SK-N-SH (cell line): ENCODE data around the gene NUAK1. TPM values are rescaled to one million over a fixed set of nuclear protein-coding genes. Genes with fewer than 3 reads are reported as not detected.

Experiments used
- CTCF ChIA-PET: fragments of 300-600, 350-600 bp; formaldehyde crosslinking; extraction: SDS; loops from one replicate; lab custom pipeline; 2021; lab: Yijun Ruan, JAX
- POLR2A ChIA-PET: fragments of 350-600 bp; sonication (Branson Sonifier 250); formaldehyde crosslinking; extraction: SDS; loops from one replicate; lab custom pipeline; 2020; ENCODE audit warnings: antibody characterized with exemption, inconsistent platforms; lab: Yijun Ruan, JAX
- DNase-seq: peaks from one replicate; pipeline ENCODE4 v3.0.0; 2012
- H2AFZ ChIP-seq: fragments of 200-600 bp; sonication (generic); 2 replicates; pipeline ENCODE4 v1.8.1; 2016; ENCODE audit warnings: antibody characterized with exemption, mild to moderate bottlenecking, low read depth
- H3F3A ChIP-seq: fragments of 200-600 bp; sonication (generic); replicated peaks from 2 replicates; pipeline ENCODE3; 2016; ENCODE audit warnings: antibody characterized with exemption, mild to moderate bottlenecking; ENCODE audit not compliant: insufficient read depth
- H3K27ac ChIP-seq, 2 experiments: fragments of 200-500 bp in 1 of 2; fragments of 200-600 bp in 1 of 2; sonication (Bioruptor generic) in 1 of 2; sonication (generic), shearing (Covaris generic) in 1 of 2; 2 replicates each; pipeline versions ENCODE4 v1.5.1 to v1.6.1; 2014 to 2016; ENCODE audit warnings: low read depth in 2 of 2, inconsistent platforms in 1 of 2, low read length in 1 of 2, mild to moderate bottlenecking in 1 of 2, mixed read lengths in 1 of 2
- H3K27me3 ChIP-seq: fragments of 200-600 bp; sonication (generic), shearing (Covaris generic); 2 replicates; pipeline ENCODE4 v1.6.1; 2016; ENCODE audit warnings: mixed run types; ENCODE audit not compliant: insufficient read depth
- H3K36me3 ChIP-seq, 2 experiments: fragments of 200-500 bp in 1 of 2; fragments of 200-600 bp in 1 of 2; sonication (Bioruptor generic) in 1 of 2; sonication (generic) in 1 of 2; replicated peaks in 1 of 2; 2 replicates each; pipeline versions ENCODE3 to v1.5.1; 2014 to 2016; ENCODE audit warnings: low read length in 1 of 2, mild to moderate bottlenecking in 1 of 2; ENCODE audit not compliant: insufficient read depth in 2 of 2, control insufficient read depth in 1 of 2
- H3K4me1 ChIP-seq, 2 experiments: fragments of 200-500 bp in 1 of 2; fragments of 200-600 bp in 1 of 2; sonication (Bioruptor generic) in 1 of 2; sonication (generic), shearing (Covaris generic) in 1 of 2; 2 replicates each; pipeline versions ENCODE4 v1.5.1 to v1.6.1; 2014 to 2016; ENCODE audit warnings: low read depth in 1 of 2, low read length in 1 of 2, mixed run types in 1 of 2; ENCODE audit not compliant: insufficient read depth in 2 of 2, control insufficient read depth in 1 of 2
- H3K4me2 ChIP-seq: fragments of 200-600 bp; sonication (generic), shearing (Covaris generic); 2 replicates; pipeline ENCODE4 v1.6.1; 2017; ENCODE audit warnings: mixed run types
- H3K4me3 ChIP-seq, 2 experiments: fragments of 200-500 bp in 1 of 2; fragments of 200-600 bp in 1 of 2; sonication (Bioruptor generic) in 1 of 2; sonication (generic), shearing (Covaris generic) in 1 of 2; 2 replicates each; pipeline versions ENCODE4 v1.5.1 to v1.8.1; 2014 to 2016; ENCODE audit warnings: low read depth in 2 of 2, inconsistent platforms in 1 of 2, low read length in 1 of 2, mild to moderate bottlenecking in 1 of 2, mixed read lengths in 1 of 2, moderate library complexity in 1 of 2
- H3K79me2 ChIP-seq: fragments of 200-600 bp; sonication (generic); 2 replicates; pipeline ENCODE4 v1.8.1; 2017; ENCODE audit warnings: mild to moderate bottlenecking; ENCODE audit not compliant: insufficient read depth
- H3K9ac ChIP-seq: fragments of 200-600 bp; sonication (generic); 2 replicates; pipeline ENCODE4 v1.6.1; 2017; ENCODE audit warnings: mixed run types
- H3K9me2 ChIP-seq: fragments of 200-600 bp; sonication (generic); 2 replicates; pipeline ENCODE4 v1.6.1; 2017; ENCODE audit warnings: mixed run types
- H3K9me3 ChIP-seq: fragments of 200-600 bp; sonication (generic); 2 replicates; pipeline ENCODE4 v1.6.1; 2017; ENCODE audit warnings: mixed run types, mild to moderate bottlenecking, moderate library complexity
- H4K20me1 ChIP-seq: fragments of 200-600 bp; sonication (generic); 2 replicates; pipeline ENCODE4 v1.6.1; 2017; ENCODE audit warnings: mild to moderate bottlenecking, mixed run types; ENCODE audit not compliant: insufficient read depth
- CHD2 ChIP-seq: fragments of 150-350 bp; IDR thresholded peaks from 2 replicates; pipeline ENCODE4 v1.6.1; 2018; ENCODE audit warnings: low read length; ENCODE audit not compliant: partially characterized antibody
- CTCF ChIP-seq: fragments of 200-600 bp; sonication (generic); IDR thresholded peaks from 2 replicates; pipeline ENCODE4 v1.6.1; 2017; ENCODE audit warnings: antibody characterized with exemption, mild to moderate bottlenecking, moderate library complexity
- ELF1 ChIP-seq: IDR thresholded peaks from 2 replicates; pipeline ENCODE4 v1.4.0; 2012
- MAX ChIP-seq: IDR thresholded peaks from 2 replicates; pipeline ENCODE4 v1.4.0; 2012; ENCODE audit warnings: low read depth
- MXI1 ChIP-seq: IDR thresholded peaks from 2 replicates; pipeline ENCODE4 v1.6.1; 2012; ENCODE audit warnings: mild to moderate bottlenecking, low read depth, low read length, improper control_type of control experiment
- NFIC ChIP-seq: IDR thresholded peaks from 2 replicates; pipeline ENCODE4 v1.4.0; 2012; ENCODE audit warnings: borderline replicate concordance
- POLR2AphosphoS5 ChIP-seq: IDR thresholded peaks from 2 replicates; pipeline ENCODE4 v1.6.1; 2012; ENCODE audit warnings: low read depth, low read length
- RAD21 ChIP-seq: IDR thresholded peaks from 2 replicates; pipeline ENCODE4 v1.6.1; 2012; ENCODE audit warnings: mild to moderate bottlenecking, low read length
- SIN3A ChIP-seq: IDR thresholded peaks from 2 replicates; pipeline ENCODE4 v1.6.1; 2012; ENCODE audit warnings: low read depth, mild to moderate bottlenecking, low read length, moderate library complexity, borderline replicate concordance
- SMC3 ChIP-seq: IDR thresholded peaks from 2 replicates; pipeline ENCODE4 v1.6.1; 2012; ENCODE audit warnings: low read depth, low read length, improper control_type of control experiment
- TAF1 ChIP-seq: IDR thresholded peaks from 2 replicates; pipeline ENCODE4 v1.6.1; 2012; ENCODE audit warnings: low read depth, mild to moderate bottlenecking, low read length, moderate library complexity, borderline replicate concordance
- TCF12 ChIP-seq: IDR thresholded peaks from 2 replicates; pipeline ENCODE4 v1.4.0; 2012
- WGBS: methylation state at CpG from one replicate; pipeline ENCODE4 v1.1.6; 2017; ENCODE audit warnings: low lambda C conversion rate; 5-methylcytosine and 5-hydroxymethylcytosine counted together
- polyA plus RNA-seq, 3 experiments: library from polyadenylated mRNA; depleted of rRNA; stranded (reverse); fragments of >200 nt; gene quantifications; 2 replicates each; pipeline ENCODE4 v1.2.3, GENCODE V29; 2012
- TF ChIP-seq, protein P1 (sequence below): IDR thresholded peaks from 2 replicates; pipeline ENCODE4 v1.4.0; 2012; ENCODE audit warnings: low read depth, borderline replicate concordance
- TF ChIP-seq, protein P2 (sequence below): fragments of 150-350 bp; IDR thresholded peaks from 2 replicates; pipeline ENCODE4 v1.6.1; 2016; ENCODE audit warnings: mild to moderate bottlenecking, low read depth, low read length

NUAK1 gene
- polyA plus RNA-seq, 1 of the 3 experiments (the other 2 are of a cell fraction), result 8.1 TPM

GRCh38 chr12:106137530-106138356 lies 1.0 kb downstream of the NUAK1 start:
- H3K9ac ChIP-seq, result peak overlapping the region; percentile 86
- H3K36me3 ChIP-seq, result peaks cover 0 to 2% of the 10 kb centered on the region in 2 experiments
- peak overlapping the region; percentile 80 to 85 for H3K4me3 ChIP-seq
- H3F3A ChIP-seq, result peaks cover 7% of the 10 kb centered on the region
- no peak for DNase-seq
- H3K4me1 ChIP-seq, result peaks cover 13 to 18% of the 10 kb centered on the region in 2 experiments
- ChIA-PET CTCF (interaction anchor here (0.6 to 6.0 kb wide), 21 partner anchors 8 to 720 kb away, joined by 3 to 76 read pairs (median 6); no protein-coding TSS in a partner anchor), POLR2A (interaction anchor here (1.2 kb wide), 1 partner anchor 717 kb away, joined by 4 read pairs; no protein-coding TSS in a partner anchor)
- no peaks in the 10 kb centered on the region for H3K9me2 ChIP-seq
- H3K9me3 ChIP-seq, result no peaks in the 10 kb centered on the region
- TF ChIP-seq SIN3A, result no peak
- TF ChIP-seq CTCF, result no peak
- TF ChIP-seq TAF1, result no peak
- no peak for TF ChIP-seq RAD21
- no peak for TF ChIP-seq SMC3
- TF ChIP-seq, protein P1, sequence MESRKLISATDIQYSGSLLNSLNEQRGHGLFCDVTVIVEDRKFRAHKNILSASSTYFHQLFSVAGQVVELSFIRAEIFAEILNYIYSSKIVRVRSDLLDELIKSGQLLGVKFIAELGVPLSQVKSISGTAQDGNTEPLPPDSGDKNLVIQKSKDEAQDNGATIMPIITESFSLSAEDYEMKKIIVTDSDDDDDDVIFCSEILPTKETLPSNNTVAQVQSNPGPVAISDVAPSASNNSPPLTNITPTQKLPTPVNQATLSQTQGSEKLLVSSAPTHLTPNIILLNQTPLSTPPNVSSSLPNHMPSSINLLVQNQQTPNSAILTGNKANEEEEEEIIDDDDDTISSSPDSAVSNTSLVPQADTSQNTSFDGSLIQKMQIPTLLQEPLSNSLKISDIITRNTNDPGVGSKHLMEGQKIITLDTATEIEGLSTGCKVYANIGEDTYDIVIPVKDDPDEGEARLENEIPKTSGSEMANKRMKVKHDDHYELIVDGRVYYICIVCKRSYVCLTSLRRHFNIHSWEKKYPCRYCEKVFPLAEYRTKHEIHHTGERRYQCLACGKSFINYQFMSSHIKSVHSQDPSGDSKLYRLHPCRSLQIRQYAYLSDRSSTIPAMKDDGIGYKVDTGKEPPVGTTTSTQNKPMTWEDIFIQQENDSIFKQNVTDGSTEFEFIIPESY, result no peak
- no peak for TF ChIP-seq MXI1
- no peak for TF ChIP-seq ELF1
- TF ChIP-seq TCF12, result no peak
- TF ChIP-seq CHD2, result no peak
- TF ChIP-seq, protein P2, sequence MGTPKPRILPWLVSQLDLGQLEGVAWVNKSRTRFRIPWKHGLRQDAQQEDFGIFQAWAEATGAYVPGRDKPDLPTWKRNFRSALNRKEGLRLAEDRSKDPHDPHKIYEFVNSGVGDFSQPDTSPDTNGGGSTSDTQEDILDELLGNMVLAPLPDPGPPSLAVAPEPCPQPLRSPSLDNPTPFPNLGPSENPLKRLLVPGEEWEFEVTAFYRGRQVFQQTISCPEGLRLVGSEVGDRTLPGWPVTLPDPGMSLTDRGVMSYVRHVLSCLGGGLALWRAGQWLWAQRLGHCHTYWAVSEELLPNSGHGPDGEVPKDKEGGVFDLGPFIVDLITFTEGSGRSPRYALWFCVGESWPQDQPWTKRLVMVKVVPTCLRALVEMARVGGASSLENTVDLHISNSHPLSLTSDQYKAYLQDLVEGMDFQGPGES, result no peak
- TF ChIP-seq POLR2AphosphoS5, result no peak
- no peak for TF ChIP-seq MAX
- no peak for TF ChIP-seq NFIC
- WGBS, result 12% methylated on average over 19 of the region's 20 CpGs
- H3K27ac ChIP-seq, result peak overlapping the region in 1 of 2 experiments; percentile 69
- peaks cover 16% of the 10 kb centered on the region for H4K20me1 ChIP-seq
- peak overlapping the region; percentile 88 for H3K4me2 ChIP-seq
- peaks cover 80% of the 10 kb centered on the region for H3K79me2 ChIP-seq
- H3K27me3 ChIP-seq, result no peaks in the 10 kb centered on the region
- peak overlapping the region; percentile 35; the same call in 1 of the 2 replicates for H2AFZ ChIP-seq
